Anterior cingulate cortex (tissue), 58 donors: ENCODE results near the gene KRT81.
"Not testable (repeated sequence)": the region's sequence is repeated elsewhere in the genome, so short reads cannot be mapped to it uniquely, and the experiment has no call there.

Source experiments
- DNase-seq, 58 donors: peaks; one replicate each; lab custom pipeline; 2025; lab: John Stamatoyannopoulos, UW

The KRT81 gene

DNA sequence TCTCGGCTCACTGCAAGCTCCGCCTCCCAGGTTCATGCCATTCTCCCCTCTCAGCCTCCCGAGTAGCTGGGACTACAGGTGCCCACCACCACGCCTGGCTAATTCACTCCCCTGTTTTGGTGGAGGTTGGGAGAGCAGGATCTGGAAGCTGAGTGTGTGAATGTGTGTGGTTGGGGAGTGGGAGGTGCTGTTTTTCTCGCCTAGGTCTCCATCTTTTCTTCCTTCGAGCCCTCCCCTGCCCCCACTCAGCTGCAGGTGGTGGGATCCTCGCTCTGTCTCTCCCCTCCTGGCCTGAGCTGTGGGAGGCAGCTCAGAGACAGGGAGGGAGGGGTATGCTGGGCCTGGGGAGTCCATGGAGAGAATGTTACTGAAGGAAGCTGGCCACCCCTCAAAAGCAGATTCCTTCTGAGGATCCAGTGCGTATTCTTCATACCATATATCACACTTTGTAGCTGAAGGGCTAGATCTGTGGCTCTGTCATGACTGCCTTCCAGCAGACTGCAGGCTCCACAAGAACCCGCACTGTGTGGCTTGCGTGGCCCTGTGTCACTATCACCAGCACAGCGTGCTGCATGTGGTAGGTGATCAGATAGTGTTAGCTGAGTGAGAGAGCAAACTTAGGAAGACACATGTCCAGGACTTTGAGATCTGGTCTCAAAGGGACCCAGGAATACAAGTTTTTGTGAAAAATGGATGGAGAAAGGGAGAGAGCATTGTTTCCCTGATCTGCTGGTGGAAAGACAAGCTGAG, 27.1 kb upstream of the KRT81 start:
- no peak for DNase-seq

DNA sequence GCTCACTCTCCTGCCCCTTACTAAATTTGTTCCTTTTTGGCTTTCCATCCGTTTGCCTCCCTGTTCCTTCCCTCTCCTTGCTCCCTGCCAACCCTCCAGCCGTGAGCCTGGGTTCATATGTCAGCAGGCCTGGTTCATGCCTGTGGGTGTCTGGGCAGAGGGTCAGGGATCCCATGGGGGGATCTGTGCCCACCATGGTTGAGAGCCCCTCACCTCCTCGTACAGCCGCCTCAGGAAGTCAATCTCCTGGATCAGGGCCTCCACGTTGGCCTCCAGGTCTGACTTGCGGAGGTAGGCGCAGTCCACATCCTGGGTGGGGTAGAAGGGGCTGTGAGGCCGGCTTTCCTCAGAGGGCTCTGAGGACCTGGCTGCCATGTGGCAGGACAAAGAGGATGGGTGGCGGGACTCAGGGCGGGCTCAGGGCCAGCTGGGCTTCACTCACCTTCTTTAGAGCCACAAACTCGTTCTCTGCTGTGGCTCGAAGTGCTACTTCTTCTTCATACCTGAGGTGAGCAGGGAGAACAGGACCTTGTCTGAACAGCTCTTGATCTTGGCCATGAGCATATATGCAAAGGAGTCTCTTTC, 26.2 kb upstream of the KRT81 start:
- no peak for DNase-seq

DNA sequence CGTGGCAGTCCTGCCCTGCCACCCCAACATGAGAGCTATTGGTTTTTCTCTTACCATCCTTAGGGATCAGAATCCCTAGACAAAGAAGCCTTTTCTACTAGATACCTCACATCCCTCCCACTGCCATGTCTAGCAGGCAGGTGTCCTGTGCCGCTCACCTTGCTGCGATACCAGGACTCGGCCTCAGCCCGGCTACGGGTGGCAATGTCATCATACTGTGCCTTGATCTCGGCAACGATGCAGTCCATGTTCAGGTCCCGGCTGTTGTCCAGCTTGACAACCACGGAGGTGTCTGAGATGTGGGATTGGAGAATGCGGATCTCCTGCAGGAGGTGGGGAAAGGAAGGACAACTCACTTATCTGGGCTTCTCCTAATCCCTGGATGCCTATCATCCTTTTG, 25.4 kb upstream of the KRT81 start:
- no peak for DNase-seq

DNA sequence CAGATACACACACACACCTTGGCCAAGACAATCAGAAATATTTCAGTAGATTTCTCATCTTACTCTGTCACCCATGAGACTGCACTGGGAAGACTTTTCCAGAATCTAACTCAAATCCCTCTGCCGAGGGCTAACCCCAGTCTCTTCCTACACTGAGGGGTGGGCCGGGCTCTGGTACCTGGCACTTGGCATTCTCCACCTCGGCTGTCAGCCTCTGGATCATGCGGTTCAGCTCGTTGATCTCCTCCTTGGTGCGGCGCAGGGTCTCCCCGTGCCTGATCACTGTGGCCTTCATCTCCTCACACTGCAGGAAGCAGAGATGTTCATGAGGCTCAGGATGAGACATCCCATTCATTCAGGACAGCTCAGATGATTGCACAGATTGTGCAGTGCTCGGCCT, 25.0 kb upstream of the KRT81 start:
- no peak for DNase-seq

DNA sequence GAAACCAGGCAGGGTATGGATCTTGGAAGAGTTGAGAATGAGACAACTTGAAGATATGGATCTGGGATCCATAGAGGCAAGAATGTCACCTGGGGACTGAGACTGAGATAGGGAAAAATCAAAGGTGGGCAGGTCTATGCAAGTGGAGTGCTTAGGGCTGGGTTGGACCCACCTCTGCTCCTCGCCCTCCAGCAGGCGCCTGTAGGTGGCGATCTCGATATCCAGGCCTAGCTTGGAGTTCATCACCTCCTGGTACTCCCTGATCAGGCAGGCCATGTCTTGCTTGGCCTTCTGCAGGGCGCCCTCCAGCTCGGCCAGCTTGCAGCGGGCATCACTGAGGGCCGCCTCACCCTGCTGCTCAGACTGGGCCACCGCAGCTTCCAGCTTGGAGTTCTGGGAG, 24.4 kb upstream of the KRT81 start:
- DNase-seq, result not testable (repeated sequence)

DNA sequence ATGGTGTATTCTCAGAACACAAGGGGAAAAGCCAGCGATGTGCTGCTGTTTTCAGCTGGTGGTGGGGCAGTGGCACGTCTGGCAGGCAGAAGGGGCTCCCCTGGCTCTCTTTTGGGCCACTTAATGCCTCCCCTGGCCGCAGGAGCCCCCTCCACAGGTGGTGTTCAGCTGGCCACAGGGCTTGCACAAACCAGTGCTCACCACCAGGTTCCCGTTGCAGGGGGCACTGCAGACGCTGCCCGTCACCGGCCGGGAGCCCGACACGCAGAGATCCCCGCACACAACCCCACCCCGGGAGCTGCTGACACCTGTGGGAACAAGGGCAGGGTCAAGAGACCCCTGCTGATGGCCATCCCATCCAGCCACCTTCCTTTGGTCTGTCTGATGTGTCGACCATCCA, 23.2 kb upstream of the KRT81 start:
- DNase-seq, result no peak

DNA sequence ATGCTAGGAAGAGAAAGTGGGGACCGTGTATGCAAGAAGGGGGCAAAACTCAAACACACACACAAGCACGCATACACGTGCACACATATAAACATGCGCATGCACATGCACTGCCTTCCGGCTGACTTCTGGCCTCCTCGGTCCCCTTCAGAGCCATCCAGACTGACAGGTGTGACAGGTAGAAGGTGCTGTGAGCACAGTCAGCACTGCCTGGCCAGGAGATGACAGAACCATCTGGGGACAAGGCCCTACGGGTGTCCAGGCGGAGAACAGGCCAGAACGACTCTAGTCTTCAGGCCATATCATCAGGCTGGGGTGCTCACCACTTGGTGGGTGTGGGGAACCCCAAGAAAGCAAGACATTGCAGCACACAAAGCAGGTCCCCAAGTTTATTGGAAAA, 22.6 kb upstream of the KRT81 start:
- DNase-seq, result no peak

DNA sequence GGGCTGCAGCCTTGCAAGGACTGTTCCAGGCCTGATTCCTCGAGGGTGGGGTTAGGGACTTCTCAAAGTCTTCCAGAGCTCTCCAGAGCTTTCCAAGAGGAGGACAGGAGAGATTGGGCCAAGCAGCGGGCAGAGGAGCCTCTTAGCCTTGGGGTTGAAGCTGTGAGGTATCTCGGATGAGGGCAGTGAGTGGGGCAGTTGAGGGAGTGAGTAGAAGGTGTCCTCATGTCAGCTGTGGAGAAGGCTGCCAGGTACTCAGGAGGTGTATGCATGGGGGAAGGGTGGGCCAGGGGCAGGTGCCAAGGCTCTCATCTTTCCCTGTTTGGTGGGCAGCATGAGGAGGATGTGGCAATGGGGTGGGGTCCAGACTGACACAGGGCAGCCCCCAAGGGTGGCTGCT, 22.1 kb upstream of the KRT81 start:
- DNase-seq, result no peak

DNA sequence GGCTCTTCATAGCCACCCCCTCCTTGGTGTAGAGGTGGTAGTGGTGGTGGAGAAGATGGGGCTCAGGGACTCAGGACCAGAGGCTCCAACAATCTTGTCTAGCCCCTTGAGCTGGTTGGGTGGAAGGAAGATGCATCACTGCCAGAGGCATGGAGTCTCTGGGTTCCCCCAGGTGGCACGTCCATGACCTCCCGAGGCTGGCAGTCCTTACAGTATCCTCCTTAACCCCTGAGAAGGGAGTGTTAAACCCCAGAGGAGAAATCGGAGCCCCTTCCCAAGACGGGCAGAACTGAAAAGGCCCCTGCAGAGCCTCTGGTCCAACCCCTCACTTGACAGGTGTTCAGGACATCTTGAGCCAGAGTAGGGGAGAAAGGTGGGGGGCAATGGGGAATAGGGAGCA, 20.8 kb upstream of the KRT81 start:
- DNase-seq, result no peak

DNA sequence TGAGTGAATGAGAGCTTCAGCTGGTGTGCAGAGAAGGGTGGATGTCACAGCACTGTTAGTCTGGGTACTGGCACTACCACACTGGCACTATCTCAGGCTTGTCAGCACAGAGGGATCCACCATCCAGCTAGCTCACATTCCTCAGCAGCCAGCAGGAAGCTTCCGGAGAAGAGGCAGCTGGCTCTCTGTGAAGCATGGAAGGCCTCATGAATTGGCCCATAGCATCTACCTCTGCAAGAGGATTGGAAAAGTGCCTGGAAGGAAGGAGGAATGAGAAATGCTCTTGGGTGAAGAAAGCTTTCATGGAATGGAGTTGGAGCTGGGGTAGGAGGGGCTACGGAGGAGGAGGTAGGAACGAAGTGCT, 19.9 kb upstream of the KRT81 start:
- peak in 18 of 58 donors; percentile 5 to 42 (median 17) for DNase-seq

DNA sequence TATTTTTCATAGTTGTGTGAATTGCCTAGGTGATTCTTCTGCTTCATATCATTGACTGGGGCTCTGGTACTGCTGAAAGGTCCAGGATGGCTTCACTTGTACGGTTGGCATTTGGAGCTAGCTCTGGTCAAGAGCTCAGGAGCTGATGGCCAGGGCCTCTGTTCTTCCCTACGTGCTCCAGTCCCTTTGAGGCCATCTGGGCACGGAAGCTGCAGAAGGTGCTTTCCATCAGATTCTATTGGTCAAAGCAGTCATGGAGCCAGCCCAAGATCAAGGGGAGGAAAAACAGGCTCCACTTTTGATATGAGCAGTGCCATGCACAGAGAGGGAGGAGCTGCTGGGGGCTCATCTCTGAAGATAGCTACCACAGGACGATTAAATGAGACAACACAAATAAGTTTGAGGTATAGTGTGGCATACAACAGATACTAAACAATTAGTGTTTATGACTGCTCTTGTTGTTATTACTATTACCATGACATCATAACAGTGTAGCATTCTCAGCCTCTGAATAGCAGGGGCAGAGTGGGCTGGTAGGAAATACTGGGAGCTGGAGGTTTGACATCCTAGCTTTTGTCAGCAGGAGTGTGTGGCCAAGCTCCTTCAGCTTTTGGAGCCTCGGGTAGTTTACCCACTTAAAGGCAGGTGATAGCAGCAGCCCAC, 19.4 kb upstream of the KRT81 start:
- no peak for DNase-seq

DNA sequence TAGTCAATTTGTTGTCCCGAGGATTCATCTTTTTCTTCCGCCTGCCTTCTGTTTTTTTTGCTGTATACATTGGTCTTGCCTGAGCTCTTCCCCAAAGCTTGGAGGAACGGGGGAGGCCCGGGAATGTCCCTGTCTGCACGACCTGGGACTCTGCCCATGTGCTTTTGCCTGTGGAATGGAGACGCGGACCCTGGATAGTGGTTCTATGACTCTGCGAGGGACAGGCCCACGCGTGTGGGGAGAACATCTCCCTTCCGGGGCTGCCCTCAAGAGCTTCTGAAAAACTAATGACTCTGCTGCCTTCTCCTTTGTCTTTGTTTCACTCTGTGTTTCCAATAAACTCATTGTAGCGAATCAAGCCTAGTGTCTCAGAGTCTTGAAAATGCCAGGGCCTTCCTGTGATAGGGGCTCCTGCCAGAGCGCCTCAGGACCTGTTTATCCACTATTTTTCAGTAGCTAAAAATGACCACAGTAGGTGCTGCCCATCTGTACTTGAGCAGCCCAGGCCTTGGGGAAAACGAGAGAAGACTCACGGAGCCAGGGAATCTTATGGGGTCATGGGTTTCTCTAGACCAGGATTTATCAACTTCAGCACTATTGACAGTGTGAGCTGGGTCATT, 17.6 kb upstream of the KRT81 start:
- DNase-seq, result peak in 2 of 58 donors; percentile 36 to 59

DNA sequence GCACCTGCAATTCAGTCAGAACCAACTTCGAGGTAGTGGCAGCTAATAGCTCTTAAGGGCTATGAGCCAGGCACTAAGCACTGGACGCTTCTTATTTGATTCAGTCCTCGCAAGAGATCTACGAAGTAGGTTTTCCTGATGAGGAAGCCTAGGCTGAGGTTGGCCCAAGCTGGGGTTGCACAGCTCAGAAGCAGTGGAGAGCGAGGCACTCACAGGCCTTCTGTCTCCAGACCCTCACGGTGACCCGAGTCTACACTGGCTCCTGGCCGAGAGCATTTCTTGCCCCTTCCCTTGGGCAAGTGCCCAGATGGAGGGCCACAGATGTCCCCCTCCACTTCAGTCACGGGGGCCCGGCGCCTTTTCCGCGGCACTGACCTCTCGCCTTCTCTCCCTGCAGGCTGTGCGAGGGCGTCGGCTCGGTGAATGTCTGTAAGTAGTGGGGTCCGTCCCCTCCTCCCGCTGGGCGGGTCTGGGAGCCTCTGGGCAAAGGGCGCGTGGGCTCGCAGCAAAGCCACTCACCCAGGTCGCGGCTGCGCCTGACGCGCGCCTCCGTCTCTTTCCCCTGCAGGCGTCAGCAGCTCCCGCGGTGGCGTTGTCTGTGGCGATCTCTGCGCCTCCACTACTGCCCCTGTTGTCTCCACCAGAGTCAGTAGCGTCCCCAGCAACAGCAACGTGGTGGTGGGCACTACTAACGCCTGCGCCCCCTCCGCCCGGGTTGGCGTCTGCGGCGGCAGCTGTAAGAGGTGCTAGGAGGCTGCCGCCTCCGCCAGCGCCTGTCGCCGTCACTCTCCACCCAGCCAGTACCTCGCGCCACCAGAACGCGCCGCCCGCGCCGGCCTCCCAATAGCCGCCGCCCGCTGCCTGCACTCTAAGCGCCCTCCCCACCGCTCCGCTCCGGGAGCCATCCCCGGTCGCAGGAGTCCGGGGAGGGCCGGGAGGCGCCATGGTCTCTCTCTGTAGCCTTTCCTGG, 16.8 kb upstream of the KRT81 start:
- DNase-seq, result peak; percentile 12 to 85 (median 59)

DNA sequence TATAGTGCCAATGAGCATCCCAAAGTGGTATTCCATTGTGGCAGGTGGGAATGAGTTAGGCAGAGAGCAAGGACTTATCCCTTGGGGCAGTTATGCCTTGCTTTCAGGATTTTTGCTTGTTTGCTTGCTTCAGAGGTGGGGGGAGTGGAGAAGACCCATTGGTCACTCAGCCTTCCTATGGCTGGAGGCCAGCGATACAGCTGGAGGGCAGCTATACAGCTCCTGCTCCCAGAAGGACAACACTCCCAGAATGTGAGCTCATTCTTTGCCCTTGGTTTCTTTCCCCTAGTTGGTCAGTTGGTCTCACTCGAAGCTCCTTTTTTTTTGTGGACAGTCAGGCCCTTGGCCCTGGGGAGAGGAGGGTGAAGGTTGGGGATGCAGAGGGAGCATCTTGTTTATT, 15.4 kb upstream of the KRT81 start:
- DNase-seq, result no peak

DNA sequence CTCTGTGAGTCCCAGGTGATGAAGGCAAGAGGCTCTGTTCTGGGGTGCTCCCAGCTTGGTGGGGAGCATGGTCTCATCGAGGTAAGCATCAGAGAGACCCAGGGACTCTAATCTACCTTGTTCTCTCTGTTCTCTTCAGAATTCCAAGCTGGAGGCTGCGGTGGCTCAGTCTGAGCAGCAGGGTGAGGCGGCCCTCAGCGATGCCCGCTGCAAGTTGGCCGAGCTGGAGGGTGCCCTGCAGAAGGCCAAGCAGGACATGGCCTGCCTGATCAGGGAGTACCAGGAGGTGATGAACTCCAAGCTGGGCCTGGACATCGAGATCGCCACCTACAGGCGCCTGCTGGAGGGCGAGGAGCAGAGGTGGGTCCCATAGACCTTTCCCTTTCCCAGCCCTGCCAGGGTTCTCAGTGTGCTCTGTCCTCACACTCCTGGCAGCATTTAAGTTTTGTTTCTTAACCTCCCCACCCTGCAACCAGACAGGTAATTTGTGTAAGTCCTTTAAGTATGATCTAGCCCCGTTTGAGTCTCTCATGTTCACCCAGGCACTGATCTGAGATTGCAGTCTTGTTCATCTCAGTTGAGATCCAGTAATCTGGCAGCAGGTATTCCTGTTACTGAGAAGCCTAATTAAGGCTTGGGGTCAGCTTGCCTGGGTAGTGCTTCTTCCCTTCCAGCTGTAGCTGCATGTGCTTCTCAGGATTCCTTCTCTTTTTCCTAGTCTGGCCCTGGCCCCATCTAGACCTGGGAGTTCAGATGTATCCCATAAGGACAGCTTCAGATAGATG, 14.8 kb upstream of the KRT81 start:
- DNase-seq, result no peak

DNA sequence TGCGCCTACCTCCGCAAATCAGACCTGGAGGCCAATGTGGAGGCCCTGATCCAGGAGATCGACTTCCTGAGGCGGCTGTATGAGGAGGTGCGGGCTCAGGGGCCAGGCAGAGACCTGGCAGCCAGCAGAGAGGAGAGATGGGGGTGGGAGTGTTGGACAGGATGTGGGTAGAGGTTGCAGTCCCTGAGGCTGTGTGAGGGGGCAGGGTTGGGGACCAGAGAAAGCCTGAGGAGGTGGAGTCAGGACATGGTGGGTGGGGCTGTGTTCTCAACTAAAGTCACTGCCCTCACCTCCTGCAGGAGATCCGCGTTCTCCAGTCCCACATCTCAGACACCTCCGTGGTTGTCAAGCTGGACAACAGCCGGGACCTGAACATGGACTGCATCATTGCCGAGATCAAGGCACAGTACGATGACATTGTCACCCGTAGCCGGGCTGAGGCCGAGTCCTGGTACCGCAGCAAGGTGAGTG, 13.6 kb upstream of the KRT81 start:
- DNase-seq, result not testable (repeated sequence)

DNA sequence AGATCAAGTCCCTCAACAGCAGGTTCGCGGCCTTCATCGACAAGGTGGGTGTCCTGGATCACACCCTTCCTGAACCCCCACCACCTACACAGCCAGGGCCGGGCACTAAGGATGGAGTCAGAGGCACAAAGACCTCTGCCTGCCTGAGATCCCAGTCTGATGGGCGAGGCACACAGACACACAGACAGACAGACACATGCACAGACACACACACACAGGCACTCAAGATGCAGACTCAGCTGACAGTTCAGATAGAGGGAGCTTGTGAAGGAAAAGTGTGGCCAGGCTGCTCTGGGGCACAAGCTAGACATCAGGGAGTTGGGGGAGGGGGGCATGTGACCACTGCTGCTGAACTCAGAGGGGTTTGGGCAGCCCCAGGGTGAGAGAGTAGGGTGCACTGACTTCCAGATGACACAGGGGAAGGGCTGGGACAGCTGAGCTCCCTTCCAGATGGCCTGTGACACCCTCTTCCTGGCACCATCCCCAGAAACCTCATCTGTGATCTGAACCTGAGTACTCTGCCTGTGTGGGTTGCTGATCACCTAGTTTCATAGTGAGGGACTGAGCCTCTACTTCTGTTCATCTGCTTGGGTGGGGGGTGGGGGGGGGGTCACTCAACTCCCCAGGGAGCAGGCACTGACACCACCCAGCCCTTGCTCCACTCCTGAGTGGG, 11.0 kb upstream of the KRT81 start:
- DNase-seq, result not testable (repeated sequence)

DNA sequence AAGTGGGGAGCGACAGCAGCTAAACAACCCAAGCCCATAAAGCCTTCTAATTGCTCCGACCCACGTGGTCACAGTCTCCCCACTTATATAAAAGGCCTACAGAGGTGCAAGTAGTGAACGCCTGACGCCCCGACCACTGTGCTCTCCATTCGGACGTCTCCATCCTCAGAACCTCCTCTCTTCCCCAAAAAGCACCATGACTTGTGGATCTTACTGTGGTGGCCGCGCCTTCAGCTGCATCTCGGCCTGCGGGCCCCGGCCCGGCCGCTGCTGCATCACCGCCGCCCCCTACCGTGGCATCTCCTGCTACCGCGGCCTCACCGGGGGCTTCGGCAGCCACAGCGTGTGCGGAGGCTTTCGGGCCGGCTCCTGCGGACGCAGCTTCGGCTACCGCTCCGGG, 10.4 kb upstream of the KRT81 start:
- DNase-seq, result not testable (repeated sequence)
